GM23248 (cell line): ENCODE results near the gene DNASE2B. TPM values are rescaled to one million over a fixed set of nuclear protein-coding genes. Genes with fewer than 3 reads are reported as not detected.

ENCODE experiments used
- DNase-seq: peaks from one replicate; pipeline ENCODE4 v3.0.0-alpha.2; 2015
- H2AFZ ChIP-seq: fragments of 200-600 bp; sonication (generic); 2 replicates; pipeline ENCODE4 v1.6.1; 2016; ENCODE audit warnings: antibody characterized with exemption
- H3F3A ChIP-seq: fragments of 200-600 bp; sonication (generic); 2 replicates; pipeline ENCODE4 v1.6.1; 2016; ENCODE audit warnings: mild to moderate bottlenecking, antibody characterized with exemption, mixed run types; ENCODE audit not compliant: insufficient read depth
- H3K27ac ChIP-seq: fragments of 200-600 bp; sonication (generic); 2 replicates; pipeline ENCODE4 v1.5.1; 2016; ENCODE audit warnings: mild to moderate bottlenecking
- H3K27me3 ChIP-seq: fragments of 200-600 bp; sonication (generic); replicated peaks from 2 replicates; pipeline ENCODE4 v1.6.1; 2016; ENCODE audit warnings: mild to moderate bottlenecking; ENCODE audit not compliant: insufficient read depth
- H3K36me3 ChIP-seq: fragments of 200-600 bp; sonication (generic); 2 replicates; pipeline ENCODE4 v1.6.1; 2016; ENCODE audit warnings: low read depth, mild to moderate bottlenecking
- H3K4me1 ChIP-seq: fragments of 200-600 bp; sonication (generic); 2 replicates; pipeline ENCODE4 v1.6.1; 2016; ENCODE audit warnings: mild to moderate bottlenecking; ENCODE audit not compliant: insufficient read depth
- H3K4me2 ChIP-seq: fragments of 200-600 bp; sonication (generic); one replicate; pipeline ENCODE4 v1.6.1; 2016; ENCODE audit warnings: mild to moderate bottlenecking; ENCODE audit not compliant: unreplicated experiment
- H3K4me3 ChIP-seq: fragments of 200-600 bp; sonication (generic); 2 replicates; pipeline ENCODE4 v1.5.1; 2016; ENCODE audit warnings: mild to moderate bottlenecking
- H3K79me2 ChIP-seq: fragments of 200-600 bp; sonication (generic); 2 replicates; pipeline ENCODE4 v1.6.1; 2016; ENCODE audit warnings: mild to moderate bottlenecking; ENCODE audit not compliant: insufficient read depth
- H3K9ac ChIP-seq: fragments of 200-600 bp; sonication (generic); 2 replicates; pipeline ENCODE4 v1.6.1; 2016; ENCODE audit warnings: mild to moderate bottlenecking
- H3K9me2 ChIP-seq: fragments of 200-600 bp; sonication (generic); 2 replicates; pipeline ENCODE4 v1.6.1; 2016; ENCODE audit warnings: mixed run types, mild to moderate bottlenecking, moderate library complexity; ENCODE audit not compliant: insufficient read depth
- H3K9me3 ChIP-seq: fragments of 200-600 bp; sonication (generic); one replicate; pipeline ENCODE4 v1.6.1; 2017; ENCODE audit warnings: low read depth
- H4K20me1 ChIP-seq: fragments of 200-600 bp; sonication (generic); 2 replicates; pipeline ENCODE4 v1.6.0; 2016; ENCODE audit not compliant: insufficient read depth
- EZH2 ChIP-seq: fragments of 200-600 bp; sonication (generic); IDR thresholded peaks from 2 replicates; pipeline ENCODE4 v1.6.1; 2018; ENCODE audit warnings: antibody characterized with exemption, mild to moderate bottlenecking; ENCODE audit not compliant: insufficient read depth, poor library complexity, severe bottlenecking
- EZH2phosphoT487 ChIP-seq: fragments of 200-600 bp; sonication (generic); IDR thresholded peaks from 2 replicates; pipeline ENCODE4 v1.6.1; 2018; ENCODE audit warnings: antibody characterized with exemption, moderate library complexity, mild to moderate bottlenecking, low read depth; ENCODE audit not compliant: insufficient read depth
- WGBS, 2 experiments: methylation state at CpG; one replicate each; pipeline ENCODE4 v1.1.6; 2015 to 2017; ENCODE audit warnings: low lambda C conversion rate in 2 of 2, low coverage in 1 of 2; ENCODE audit errors: missing lambda C conversion rate in 2 of 2; 5-methylcytosine and 5-hydroxymethylcytosine counted together
- in situ Hi-C: fragments of 300-500 bp; cut with MboI; formaldehyde crosslinking; loops from 2 replicates; pipeline ENCODE4 v1.15.0; 2020
- polyA plus RNA-seq: library from polyadenylated mRNA; unstranded; fragments of >200 nt; fragmentation: Nextera tagmentation; extraction: Ambion mirVana; gene quantifications from 2 replicates; pipeline ENCODE4 v1.2.1, GENCODE V29; 2016
- total RNA-seq: library from RNA; depleted of rRNA; stranded (reverse); fragments of >200 nt; shearing (Covaris generic); gene quantifications from 2 replicates; pipeline ENCODE4 v1.2.3, GENCODE V29; 2014

Gene DNASE2B
- total and polyA plus RNA-seq, 2 experiments from 2014 or later, result not detected

DNA sequence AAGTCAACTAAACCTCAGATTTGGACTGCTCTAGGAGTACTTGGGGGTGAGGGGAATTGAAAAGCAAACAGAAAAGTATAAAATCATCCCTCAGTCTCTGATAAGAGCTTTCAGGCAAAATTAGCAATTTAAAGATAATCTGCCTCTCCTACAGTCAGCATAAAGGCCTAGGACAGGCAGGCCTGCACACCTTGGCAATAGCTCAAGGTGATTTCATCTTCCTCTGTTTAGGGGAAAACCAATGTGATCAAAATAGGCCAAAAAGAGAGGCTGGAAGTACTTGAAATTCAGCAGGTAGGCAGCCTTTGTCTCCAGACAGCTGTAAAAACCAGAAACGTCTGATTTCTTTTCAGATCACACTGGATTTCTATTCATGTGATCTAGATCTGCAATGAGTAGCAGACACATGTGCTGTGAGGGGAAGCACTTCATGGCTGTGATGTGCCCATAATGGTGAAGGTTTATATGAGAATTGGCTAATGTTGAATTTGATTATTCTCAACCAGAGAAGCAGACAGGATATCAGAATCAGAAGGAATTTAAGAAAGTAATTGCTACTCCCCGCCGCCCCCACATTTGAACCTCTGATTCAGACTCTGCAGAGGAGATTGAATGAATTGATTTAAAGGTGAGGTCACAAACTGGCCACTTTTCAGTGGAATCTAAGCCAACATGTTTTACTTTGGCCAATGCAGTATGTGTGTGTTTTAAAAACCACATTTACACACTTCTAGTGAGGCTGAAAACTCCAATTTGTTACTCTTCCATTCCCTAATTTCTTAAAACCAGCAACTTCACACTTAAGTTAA, 45.8 kb upstream of the DNASE2B start:
- peaks cover 32% of the 10 kb centered on the region for H3K4me1 ChIP-seq
- H3K79me2 ChIP-seq, result no peaks in the 10 kb centered on the region
- 0 out of 2 replicates have a peak overlapping the region, but pooled peaks have one; percentile 16 for H3K4me3 ChIP-seq
- no peak overlapping the region for H3K9ac ChIP-seq
- in situ Hi-C loops, result no loop called here
- no peaks in the 10 kb centered on the region for H3K9me2 ChIP-seq
- peak overlapping the region; percentile 50; the same call in 1 of the 2 replicates for H2AFZ ChIP-seq
- peak overlapping the region; percentile 46 for H3K4me2 ChIP-seq
- H3K27me3 ChIP-seq, result no peaks in the 10 kb centered on the region
- TF ChIP-seq EZH2 (no peak), EZH2phosphoT487 (no peak)
- 36 to 41% methylated on average over 3 of the region's 3 CpGs for WGBS, 2 experiments
- H3K36me3 ChIP-seq, result no peaks in the 10 kb centered on the region
- H4K20me1 ChIP-seq, result no peaks in the 10 kb centered on the region
- no peak overlapping the region for H3K27ac ChIP-seq
- peaks cover 20% of the 10 kb centered on the region; the same call in 1 of the 2 replicates for H3F3A ChIP-seq
- peak; percentile 61 for DNase-seq
- no peaks in the 10 kb centered on the region for H3K9me3 ChIP-seq

DNA sequence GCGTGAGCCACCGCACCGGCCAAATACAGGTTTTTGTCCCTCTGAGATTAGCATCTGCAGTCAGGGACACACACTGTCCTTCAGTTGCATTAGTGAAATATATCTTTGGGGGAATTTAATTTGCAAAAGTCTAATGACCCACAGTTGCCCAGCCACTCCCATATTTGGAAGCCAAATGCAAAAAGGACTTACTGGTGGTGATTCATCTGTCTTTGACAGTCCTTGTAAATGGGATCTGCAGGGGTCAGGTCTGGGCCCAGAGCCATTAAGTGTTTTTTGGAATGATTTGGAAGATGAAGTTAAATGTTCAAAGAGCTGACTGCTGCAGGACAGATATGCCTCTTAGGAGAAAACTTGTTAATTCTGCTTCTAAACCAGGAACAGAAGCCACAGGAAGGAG, 44.6 kb upstream of the DNASE2B start:
- Histone ChIP-seq H3K27ac (no peak overlapping the region), H3K4me3 (no peak overlapping the region), H3K79me2 (no peaks in the 10 kb centered on the region), H3K36me3 (no peaks in the 10 kb centered on the region), H4K20me1 (no peaks in the 10 kb centered on the region), H3K9ac (no peak overlapping the region), H3K4me2 (peak overlapping the region; percentile 2), H3F3A (0 out of 2 replicates have a peak, but pooled peaks cover 12% of the 10 kb centered on the region), H3K4me1 (peaks cover 23% of the 10 kb centered on the region), H3K9me2 (no peaks in the 10 kb centered on the region), H2AFZ (no peak overlapping the region), H3K27me3 (no peaks in the 10 kb centered on the region), H3K9me3 (no peaks in the 10 kb centered on the region)
- DNase-seq, result peak; percentile 44
- in situ Hi-C loops, result no loop called here
- TF ChIP-seq EZH2phosphoT487 (no peak), EZH2 (no peak)
- 48 to 54% methylated on average over 3 of the region's 3 CpGs for WGBS, 2 experiments

DNA sequence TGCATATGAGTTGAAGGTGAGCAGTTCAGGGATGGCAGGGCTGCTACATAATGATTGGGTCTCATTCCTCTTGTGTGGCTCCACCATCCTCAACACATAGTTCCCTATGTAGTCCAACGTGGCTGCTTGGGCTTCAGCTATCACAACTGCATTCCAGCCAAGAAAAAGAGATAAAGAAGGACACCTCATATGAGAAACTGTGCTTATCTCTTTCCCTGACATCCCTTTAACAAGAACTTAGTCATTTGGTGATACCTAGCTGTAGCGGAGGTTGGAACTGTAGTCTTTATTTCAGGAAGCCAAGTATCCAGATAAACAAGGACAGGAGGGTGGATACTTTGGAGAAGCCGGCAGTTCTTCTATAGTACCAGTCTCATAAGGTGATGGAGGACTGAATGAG, 42.7 kb upstream of the DNASE2B start:
- TF ChIP-seq EZH2 (no peak), EZH2phosphoT487 (no peak)
- H3K4me1 ChIP-seq, result peaks cover 23% of the 10 kb centered on the region
- H3K79me2 ChIP-seq, result no peaks in the 10 kb centered on the region
- no peaks in the 10 kb centered on the region for H3K9me3 ChIP-seq
- H3K9ac ChIP-seq, result no peak overlapping the region
- H3F3A ChIP-seq, result 0 out of 2 replicates have a peak, but pooled peaks cover 12% of the 10 kb centered on the region
- WGBS, 2 experiments, result 89 to 90% methylated on average over 3 of the region's 3 CpGs
- H3K36me3 ChIP-seq, result no peaks in the 10 kb centered on the region
- H3K9me2 ChIP-seq, result no peaks in the 10 kb centered on the region
- no peak for DNase-seq
- no peaks in the 10 kb centered on the region for H3K27me3 ChIP-seq
- no peak overlapping the region for H3K27ac ChIP-seq
- H2AFZ ChIP-seq, result no peak overlapping the region
- no peak overlapping the region for H3K4me2 ChIP-seq
- H4K20me1 ChIP-seq, result no peaks in the 10 kb centered on the region
- in situ Hi-C loops, result no loop called here
- H3K4me3 ChIP-seq, result no peak overlapping the region

GRCh38 chr1:84356881-84357280, 41.4 kb upstream of the DNASE2B start:
- Histone ChIP-seq H3K9ac (no peak overlapping the region), H3K9me3 (no peaks in the 10 kb centered on the region), H3K27ac (no peak overlapping the region), H3K27me3 (no peaks in the 10 kb centered on the region), H3F3A (0 out of 2 replicates have a peak, but pooled peaks cover 12% of the 10 kb centered on the region), H3K36me3 (no peaks in the 10 kb centered on the region), H3K4me1 (peaks cover 24% of the 10 kb centered on the region), H3K4me3 (no peak overlapping the region), H3K4me2 (no peak overlapping the region), H2AFZ (no peak overlapping the region), H3K9me2 (no peaks in the 10 kb centered on the region), H4K20me1 (no peaks in the 10 kb centered on the region), H3K79me2 (no peaks in the 10 kb centered on the region)
- 41 to 70% methylated on average over 1 of the region's 1 CpG for WGBS, 2 experiments
- in situ Hi-C loops, result no loop called here
- no peak for DNase-seq
- TF ChIP-seq EZH2phosphoT487, result no peak
- TF ChIP-seq EZH2, result no peak
